Thyroid gland (tissue), 4 donors: Measurements from ENCODE around the gene PNLIPRP1.

Source experiments
- CTCF ChIP-seq, 6 experiments: fragments of 200-600 bp in 3 of 6; fragments of 450-650 bp in 3 of 6; sonication (generic) in 3 of 6; IDR thresholded peaks; one replicate each; pipeline ENCODE4 v1.5.1; 2016 to 2019; ENCODE audit warnings: antibody characterized with exemption in 6 of 6, mild to moderate bottlenecking in 2 of 6, inconsistent platforms in 1 of 6, moderate library complexity in 1 of 6
- POLR2A ChIP-seq, 2 donors: fragments of 450-650 bp; IDR thresholded peaks; one replicate each; pipeline ENCODE4 v1.6.1; 2017; ENCODE audit warnings: antibody characterized with exemption in 2 of 2, mild to moderate bottlenecking in 2 of 2, moderate library complexity in 1 of 2

- no peak for TF ChIP-seq CTCF (IDR thresholded peaks at IDR 0.05)
- TF ChIP-seq POLR2A (IDR thresholded peaks at IDR 0.05), result no peak
These were observed 16.6 kb downstream of the PNLIPRP1 start for GRCh38 chr10:116607336-116607735.
